DND-41 (cell line): ENCODE data around the gene DDX20.

ENCODE experiments used
- CTCF ChIP-seq: IDR thresholded peaks from 2 replicates; pipeline ENCODE4 v1.5.1; 2012; ENCODE audit warnings: borderline replicate concordance, low read length, moderate library complexity, mild to moderate bottlenecking; ENCODE audit not compliant: poor library complexity, severe bottlenecking; ENCODE audit errors: extremely low read depth
- EZH2 ChIP-seq: IDR thresholded peaks from 3 replicates; pipeline ENCODE4 v1.6.1; 2012; ENCODE audit warnings: borderline replicate concordance, low read depth, mild to moderate bottlenecking, moderate library complexity, low read length, inconsistent platforms; ENCODE audit not compliant: severe bottlenecking

- TF ChIP-seq CTCF (no peak), EZH2 (no peak)
Observed at GRCh38 chr1:111746614-111746999, 9.1 kb upstream of the DDX20 start.
